HEK293 (cell line): Measurements from ENCODE around the gene SLC25A39.

Experiments
- CTCF ChIA-PET: fragments of 350-600 bp; formaldehyde crosslinking; extraction: SDS; loops from one replicate; lab custom pipeline; 2021; ENCODE audit warnings: antibody characterized with exemption; lab: Yijun Ruan, JAX
- POLR2A ChIA-PET: fragments of 300-600 bp; formaldehyde crosslinking; extraction: SDS; loops from one replicate; lab custom pipeline; 2020; ENCODE audit warnings: antibody characterized with exemption, inconsistent platforms; lab: Yijun Ruan, JAX
- H3K27ac ChIP-seq: fragments of 200-500 bp; sonication (Bioruptor generic); 2 replicates; pipeline ENCODE4 v1.5.1; 2014; ENCODE audit warnings: low read depth, low read length, control low read depth, inconsistent platforms; ENCODE audit errors: extremely low read depth
- H3K36me3 ChIP-seq, 2 experiments: fragments of 200-500 bp in 1 of 2; sonication (Bioruptor generic) in 1 of 2; 1 replicate in 1 of 2; 2 replicates in 1 of 2; pipeline ENCODE4 v1.5.1; 2014 to 2017; ENCODE audit warnings: inconsistent platforms in 2 of 2, low read length in 2 of 2; ENCODE audit not compliant: control insufficient read depth in 2 of 2, insufficient read depth in 1 of 2
- H3K4me1 ChIP-seq: fragments of 200-500 bp; sonication (Bioruptor generic); 2 replicates; pipeline ENCODE4 v1.5.1; 2014; ENCODE audit warnings: mild to moderate bottlenecking, low read length, inconsistent platforms; ENCODE audit not compliant: control insufficient read depth, insufficient read depth
- H3K4me3 ChIP-seq: 2 replicates; pipeline ENCODE4 v1.5.1; 2011; ENCODE audit warnings: low read depth, mild to moderate bottlenecking, control low read depth, low read length, moderate library complexity
- H3K9me3 ChIP-seq: fragments of 200-500 bp; sonication (Bioruptor generic); 2 replicates; pipeline ENCODE4 v1.5.1; 2014; ENCODE audit warnings: low read depth, low read length, inconsistent platforms; ENCODE audit not compliant: control insufficient read depth, insufficient read depth
- KLF9 ChIP-seq: fragments of 450-650 bp; formaldehyde crosslinking; IDR thresholded peaks from 2 replicates; pipeline ENCODE4 v1.5.1; 2016; ENCODE audit warnings: missing biosample characterization, missing genetic modification characterization, low read depth
- REPIN1 ChIP-seq: fragments of 450-650 bp; formaldehyde crosslinking; IDR thresholded peaks from 2 replicates; pipeline ENCODE4 v1.5.1; 2017; ENCODE audit warnings: missing biosample characterization, missing genetic modification characterization, low read depth
- SP3 ChIP-seq: fragments of 450-650 bp; formaldehyde crosslinking; IDR thresholded peaks from 2 replicates; pipeline ENCODE4 v1.5.1; 2016; ENCODE audit warnings: missing biosample characterization, missing genetic modification characterization
- SP7 ChIP-seq: fragments of 450-650 bp; formaldehyde crosslinking; IDR thresholded peaks from 2 replicates; pipeline ENCODE4 v1.5.1; 2016; ENCODE audit warnings: missing biosample characterization, missing genetic modification characterization
- TSHZ1 ChIP-seq: fragments of 450-650 bp; formaldehyde crosslinking; IDR thresholded peaks from 2 replicates; pipeline ENCODE4 v1.5.1; 2016; ENCODE audit warnings: missing biosample characterization, missing genetic modification characterization, borderline replicate concordance
- ZBTB21 ChIP-seq: fragments of 450-650 bp; formaldehyde crosslinking; IDR thresholded peaks from 2 replicates; pipeline ENCODE4 v1.5.1; 2017; ENCODE audit warnings: missing biosample characterization, missing genetic modification characterization
- ZBTB26 ChIP-seq: fragments of 450-650 bp; formaldehyde crosslinking; optimal IDR thresholded peaks from 2 replicates; pipeline ENCODE3; 2016; ENCODE audit warnings: missing biosample characterization, mild to moderate bottlenecking, missing genetic modification characterization
- ZBTB7A ChIP-seq: fragments of 450-650 bp; formaldehyde crosslinking; IDR thresholded peaks from 2 replicates; pipeline ENCODE4 v1.5.1; 2016; ENCODE audit warnings: low read depth, missing biosample characterization, missing genetic modification characterization
- ZEB2 ChIP-seq: fragments of 450-650 bp; formaldehyde crosslinking; IDR thresholded peaks from 2 replicates; pipeline ENCODE4 v1.5.1; 2016; ENCODE audit warnings: missing biosample characterization, missing genetic modification characterization
- ZIC2 ChIP-seq: fragments of 450-650 bp; formaldehyde crosslinking; IDR thresholded peaks from 2 replicates; pipeline ENCODE4 v1.5.1; 2016; ENCODE audit warnings: missing biosample characterization, missing genetic modification characterization
- ZNF138 ChIP-seq: fragments of 450-650 bp; formaldehyde crosslinking; IDR thresholded peaks from 2 replicates; pipeline ENCODE4 v1.5.1; 2016; ENCODE audit warnings: missing biosample characterization, missing genetic modification characterization, borderline replicate concordance
- ZNF202 ChIP-seq: fragments of 450-650 bp; formaldehyde crosslinking; IDR thresholded peaks from 2 replicates; pipeline ENCODE4 v1.5.1; 2016; ENCODE audit warnings: missing biosample characterization, missing genetic modification characterization, borderline replicate concordance
- ZNF394 ChIP-seq: fragments of 450-650 bp; formaldehyde crosslinking; IDR thresholded peaks from 2 replicates; pipeline ENCODE4 v1.5.1; 2016; ENCODE audit warnings: missing biosample characterization, missing genetic modification characterization, mild to moderate bottlenecking, moderate library complexity, borderline replicate concordance
- ZNF501 ChIP-seq: fragments of 450-650 bp; formaldehyde crosslinking; IDR thresholded peaks from 2 replicates; pipeline ENCODE4 v1.5.1; 2016; ENCODE audit warnings: missing biosample characterization, missing genetic modification characterization
- ZNF513 ChIP-seq: fragments of 450-650 bp; IDR thresholded peaks from 2 replicates; pipeline ENCODE4 v1.5.1; 2018; ENCODE audit warnings: missing biosample characterization, missing genetic modification characterization
- ZNF558 ChIP-seq: fragments of 450-650 bp; formaldehyde crosslinking; IDR thresholded peaks from 2 replicates; pipeline ENCODE4 v1.5.1; 2016; ENCODE audit warnings: missing biosample characterization, missing genetic modification characterization
- ZNF561 ChIP-seq: fragments of 450-650 bp; IDR thresholded peaks from 2 replicates; pipeline ENCODE4 v1.5.1; 2018; ENCODE audit warnings: missing biosample characterization, missing genetic modification characterization, borderline replicate concordance
- ZNF624 ChIP-seq: fragments of 450-650 bp; formaldehyde crosslinking; IDR thresholded peaks from 2 replicates; pipeline ENCODE4 v1.5.1; 2017; ENCODE audit warnings: missing biosample characterization, missing genetic modification characterization
- ZNF629 ChIP-seq: fragments of 450-650 bp; formaldehyde crosslinking; IDR thresholded peaks from 2 replicates; pipeline ENCODE4 v1.5.1; 2017; ENCODE audit warnings: missing biosample characterization, missing genetic modification characterization
- ZNF843 ChIP-seq: fragments of 450-650 bp; formaldehyde crosslinking; IDR thresholded peaks from 2 replicates; pipeline ENCODE4 v1.5.1; 2016; ENCODE audit warnings: missing biosample characterization, missing genetic modification characterization
- ZXDB ChIP-seq: fragments of 450-650 bp; formaldehyde crosslinking; IDR thresholded peaks from 2 replicates; pipeline ENCODE4 v1.5.1; 2016; ENCODE audit warnings: missing biosample characterization, missing genetic modification characterization
- TF ChIP-seq, protein P1 (sequence below): fragments of 450-650 bp; formaldehyde crosslinking; IDR thresholded peaks from 2 replicates; pipeline ENCODE4 v1.5.1; 2017; ENCODE audit warnings: missing biosample characterization, missing genetic modification characterization
- TF ChIP-seq, protein P2 (sequence below): fragments of 450-650 bp; formaldehyde crosslinking; IDR thresholded peaks from 2 replicates; pipeline ENCODE4 v1.5.1; 2017; ENCODE audit warnings: missing biosample characterization, missing genetic modification characterization

The SLC25A39 gene

DNA sequence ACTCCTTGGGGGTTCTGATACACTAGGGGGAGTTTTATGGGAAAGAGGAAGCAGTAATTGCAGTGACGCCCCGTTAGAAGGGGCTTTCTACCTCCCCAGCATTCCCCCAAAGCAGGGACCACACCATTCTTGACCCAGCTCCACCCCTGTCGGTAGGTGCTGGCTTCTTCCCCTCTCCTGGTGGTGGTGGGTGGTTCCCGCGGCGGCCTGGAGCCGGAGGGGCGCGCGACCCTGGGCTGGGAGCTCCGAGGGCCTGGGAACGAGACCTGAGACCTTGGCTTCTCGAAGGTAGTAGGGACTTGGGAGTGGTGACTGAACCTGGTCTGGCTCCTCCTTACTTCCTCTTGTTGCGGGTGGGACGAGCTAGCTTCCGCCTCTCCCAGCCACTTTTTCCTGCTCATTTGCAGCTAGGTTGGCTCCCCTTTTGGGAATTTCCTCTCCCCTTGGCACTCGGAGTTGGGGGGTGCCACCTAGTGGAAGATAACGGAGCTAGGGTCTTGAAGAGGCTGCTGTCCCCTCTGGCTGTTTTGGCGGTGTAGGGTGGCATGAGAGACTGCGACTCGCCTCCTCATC is 20.9 kb upstream of the SLC25A39 start (continued):
- 0 out of 2 replicates have a peak, but pooled peaks have one; percentile 17 for TF ChIP-seq ZNF501 (tag by site-specific recombination)
- peak; percentile 33 for TF ChIP-seq ZBTB26 (tag by site-specific recombination)
- TF ChIP-seq, all 188 proteins: peak for 15

- Histone ChIP-seq H3K4me1 (no peaks in the 10 kb centered on the region), H3K27ac (peak within 1 kb of the TSS; percentile 40; the same call in 1 of the 2 replicates), H3K9me3 (no peaks in the 10 kb centered on the region), H3K36me3 (peaks cover 0 to 15% of the 10 kb centered on the region in 2 experiments; a peak in 1 of 3 replicates), H3K4me3 (peak within 1 kb of the TSS; percentile 82)
- CTCF ChIA-PET, result interaction anchor here (0.6 to 3.3 kb wide), 24 partner anchors 9 to 714 kb away, joined by 3 to 27 read pairs (median 4); partner anchors contain the start of genes FAM171A2, G6PC3 and SLC25A39
- POLR2A ChIA-PET, result interaction anchor here (0.5 to 2.5 kb wide), 20 partner anchors 10 to 221 kb away, joined by 3 to 23 read pairs (median 4); partner anchors contain the start of genes FAM171A2, FZD2, GPATCH8 and HDAC5
- TF ChIP-seq ZNF558 (no peak), ZEB2 (tag by site-specific recombination) (peak; percentile 36; the same call in 1 of the 2 replicates), ZNF394 (peak; percentile 9; the same call in 1 of the 2 replicates), SP3 (tag by site-specific recombination) (peak; percentile 78), ZNF561 (tag by site-specific recombination) (peak; percentile 81; the same call in 1 of the 2 replicates), KLF9 (tag by site-specific recombination) (peak; percentile 81), REPIN1 (tag by site-specific recombination) (no peak), ZNF629 (tag by site-specific recombination) (peak; percentile 78), ZBTB21 (tag by site-specific recombination) (0 out of 2 replicates have a peak, but pooled peaks have one; percentile 16), ZNF138 (tag by site-specific recombination) (no peak), ZNF624 (tag by site-specific recombination) (no peak), ZNF501 (tag by site-specific recombination) (0 out of 2 replicates have a peak, but pooled peaks have one; percentile 66), TSHZ1 (tag by site-specific recombination) (no peak), ZNF843 (0 out of 2 replicates have a peak, but pooled peaks have one; percentile 17), ZIC2 (tag by site-specific recombination) (peak; percentile 48), ZBTB7A (tag by site-specific recombination) (0 out of 2 replicates have a peak, but pooled peaks have one; percentile 2), ZXDB (tag by site-specific recombination) (peak; percentile 74; the same call in 1 of the 2 replicates), SP7 (tag by site-specific recombination) (peak; percentile 65), ZNF202 (tag by site-specific recombination) (no peak), ZNF513 (peak; percentile 50; the same call in 1 of the 2 replicates)
- TF ChIP-seq, protein P1, sequence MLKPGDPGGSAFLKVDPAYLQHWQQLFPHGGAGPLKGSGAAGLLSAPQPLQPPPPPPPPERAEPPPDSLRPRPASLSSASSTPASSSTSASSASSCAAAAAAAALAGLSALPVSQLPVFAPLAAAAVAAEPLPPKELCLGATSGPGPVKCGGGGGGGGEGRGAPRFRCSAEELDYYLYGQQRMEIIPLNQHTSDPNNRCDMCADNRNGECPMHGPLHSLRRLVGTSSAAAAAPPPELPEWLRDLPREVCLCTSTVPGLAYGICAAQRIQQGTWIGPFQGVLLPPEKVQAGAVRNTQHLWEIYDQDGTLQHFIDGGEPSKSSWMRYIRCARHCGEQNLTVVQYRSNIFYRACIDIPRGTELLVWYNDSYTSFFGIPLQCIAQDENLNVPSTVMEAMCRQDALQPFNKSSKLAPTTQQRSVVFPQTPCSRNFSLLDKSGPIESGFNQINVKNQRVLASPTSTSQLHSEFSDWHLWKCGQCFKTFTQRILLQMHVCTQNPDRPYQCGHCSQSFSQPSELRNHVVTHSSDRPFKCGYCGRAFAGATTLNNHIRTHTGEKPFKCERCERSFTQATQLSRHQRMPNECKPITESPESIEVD (tag by site-specific recombination), result no peak
- TF ChIP-seq, protein P2, sequence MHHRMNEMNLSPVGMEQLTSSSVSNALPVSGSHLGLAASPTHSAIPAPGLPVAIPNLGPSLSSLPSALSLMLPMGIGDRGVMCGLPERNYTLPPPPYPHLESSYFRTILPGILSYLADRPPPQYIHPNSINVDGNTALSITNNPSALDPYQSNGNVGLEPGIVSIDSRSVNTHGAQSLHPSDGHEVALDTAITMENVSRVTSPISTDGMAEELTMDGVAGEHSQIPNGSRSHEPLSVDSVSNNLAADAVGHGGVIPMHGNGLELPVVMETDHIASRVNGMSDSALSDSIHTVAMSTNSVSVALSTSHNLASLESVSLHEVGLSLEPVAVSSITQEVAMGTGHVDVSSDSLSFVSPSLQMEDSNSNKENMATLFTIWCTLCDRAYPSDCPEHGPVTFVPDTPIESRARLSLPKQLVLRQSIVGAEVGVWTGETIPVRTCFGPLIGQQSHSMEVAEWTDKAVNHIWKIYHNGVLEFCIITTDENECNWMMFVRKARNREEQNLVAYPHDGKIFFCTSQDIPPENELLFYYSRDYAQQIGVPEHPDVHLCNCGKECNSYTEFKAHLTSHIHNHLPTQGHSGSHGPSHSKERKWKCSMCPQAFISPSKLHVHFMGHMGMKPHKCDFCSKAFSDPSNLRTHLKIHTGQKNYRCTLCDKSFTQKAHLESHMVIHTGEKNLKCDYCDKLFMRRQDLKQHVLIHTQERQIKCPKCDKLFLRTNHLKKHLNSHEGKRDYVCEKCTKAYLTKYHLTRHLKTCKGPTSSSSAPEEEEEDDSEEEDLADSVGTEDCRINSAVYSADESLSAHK (tag by site-specific recombination), result peak; percentile 36; the same call in 1 of the 2 replicates
These were observed 20.4 kb upstream of the SLC25A39 start, which contains the start of gene GRN for GRCh38 chr17:44344939-44345453. TSS of gene GRN (plus strand) at chr17:44345302. CDS start at chr17:44349165, 3,863 bp downstream.
